GM10266 (cell line): ENCODE measurements around the gene NAV3.

Source experiments
- DNase-seq: peaks from one replicate; pipeline ENCODE4 v3.0.0; 2012; ENCODE audit errors: extremely low spot score
- TF ChIP-seq, protein P1 (sequence below): IDR thresholded peaks from 2 replicates; pipeline ENCODE4 v1.5.1; 2012; ENCODE audit warnings: mild to moderate bottlenecking, low read depth; ENCODE audit not compliant: control insufficient read depth, insufficient read depth; ENCODE audit errors: missing control alignments

Gene NAV3

DNA sequence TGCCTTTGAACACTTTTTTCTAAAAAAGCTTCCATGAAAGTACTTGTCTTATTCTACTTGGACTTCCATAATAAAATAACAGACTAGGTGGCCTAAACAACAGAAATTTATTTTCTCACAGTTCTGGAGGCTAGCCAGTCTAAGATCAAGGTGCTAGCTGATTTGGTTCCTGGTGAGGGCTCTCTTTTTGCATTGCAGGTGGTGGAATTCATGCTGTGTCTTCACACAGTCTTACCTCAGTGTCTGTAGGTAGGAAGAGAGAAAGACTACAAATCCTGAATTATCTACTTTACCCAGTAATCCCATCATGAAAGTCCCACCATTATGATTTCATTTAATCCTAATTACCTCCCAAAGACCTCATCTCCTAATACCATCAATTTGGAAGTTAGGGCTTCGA lies 356.0 kb downstream of the NAV3 start:
- DNase-seq, result no peak
- TF ChIP-seq, protein P1, sequence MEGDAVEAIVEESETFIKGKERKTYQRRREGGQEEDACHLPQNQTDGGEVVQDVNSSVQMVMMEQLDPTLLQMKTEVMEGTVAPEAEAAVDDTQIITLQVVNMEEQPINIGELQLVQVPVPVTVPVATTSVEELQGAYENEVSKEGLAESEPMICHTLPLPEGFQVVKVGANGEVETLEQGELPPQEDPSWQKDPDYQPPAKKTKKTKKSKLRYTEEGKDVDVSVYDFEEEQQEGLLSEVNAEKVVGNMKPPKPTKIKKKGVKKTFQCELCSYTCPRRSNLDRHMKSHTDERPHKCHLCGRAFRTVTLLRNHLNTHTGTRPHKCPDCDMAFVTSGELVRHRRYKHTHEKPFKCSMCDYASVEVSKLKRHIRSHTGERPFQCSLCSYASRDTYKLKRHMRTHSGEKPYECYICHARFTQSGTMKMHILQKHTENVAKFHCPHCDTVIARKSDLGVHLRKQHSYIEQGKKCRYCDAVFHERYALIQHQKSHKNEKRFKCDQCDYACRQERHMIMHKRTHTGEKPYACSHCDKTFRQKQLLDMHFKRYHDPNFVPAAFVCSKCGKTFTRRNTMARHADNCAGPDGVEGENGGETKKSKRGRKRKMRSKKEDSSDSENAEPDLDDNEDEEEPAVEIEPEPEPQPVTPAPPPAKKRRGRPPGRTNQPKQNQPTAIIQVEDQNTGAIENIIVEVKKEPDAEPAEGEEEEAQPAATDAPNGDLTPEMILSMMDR, result no peak

DNA sequence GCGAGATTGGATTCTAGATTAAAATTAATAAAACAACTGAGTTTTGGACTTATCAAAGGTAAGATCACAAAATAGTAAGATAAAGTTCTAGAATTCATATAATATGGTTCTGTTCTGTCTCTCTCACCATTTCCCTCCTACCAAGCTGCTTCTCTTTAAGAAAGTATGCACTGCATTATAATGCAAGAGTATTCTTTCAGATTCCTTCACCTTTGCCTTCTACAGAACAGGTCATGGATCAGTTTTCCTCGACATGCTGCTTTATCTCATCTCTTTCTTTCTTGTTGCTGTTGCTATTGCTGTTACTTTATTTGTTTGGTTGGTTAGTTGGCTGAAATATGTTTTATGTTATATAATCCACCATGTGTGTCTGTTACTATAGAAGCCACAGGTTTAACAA lies 357.0 kb downstream of the NAV3 start:
- DNase-seq, result no peak
- TF ChIP-seq, protein P1, result no peak

DNA sequence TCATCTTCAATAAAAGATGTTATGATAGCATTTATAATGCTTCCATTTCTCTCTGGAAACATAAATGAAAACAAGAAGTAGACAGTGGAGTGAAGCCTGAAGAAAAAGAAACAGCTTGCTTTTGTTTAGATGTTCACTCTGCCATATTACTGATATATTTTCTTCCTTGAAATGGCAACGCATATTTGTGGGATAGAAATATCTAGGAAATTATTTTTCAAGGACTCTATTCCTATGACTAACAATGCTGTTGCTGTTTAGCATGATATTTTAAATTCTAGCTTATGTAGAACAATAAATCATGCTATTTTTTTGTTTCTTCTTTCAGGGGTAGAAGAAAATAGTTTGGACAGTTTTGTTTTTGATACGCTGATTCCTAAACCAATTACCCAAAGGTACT lies 359.0 kb downstream of the NAV3 start:
- TF ChIP-seq, protein P1, result no peak
- no peak for DNase-seq

DNA sequence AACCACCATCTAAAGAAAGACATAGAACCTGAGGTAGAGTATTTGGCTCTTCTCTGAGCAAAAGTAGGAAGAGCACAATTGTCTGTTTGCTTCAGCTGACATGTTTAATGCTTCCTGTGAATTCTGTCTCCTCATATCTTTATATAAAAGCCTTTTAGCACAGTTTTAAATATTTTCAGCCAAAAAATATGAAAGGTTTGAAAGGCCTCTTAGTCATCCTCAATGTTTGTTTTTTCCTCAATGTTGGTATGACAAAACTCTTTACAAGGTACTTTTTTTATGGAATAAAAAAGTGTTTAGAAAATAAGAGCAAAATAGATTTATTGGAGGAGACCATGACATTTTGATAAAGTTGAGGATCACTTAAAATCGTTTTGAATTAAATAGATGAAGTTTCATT lies 360.9 kb downstream of the NAV3 start:
- DNase-seq, result no peak
- TF ChIP-seq, protein P1, result no peak

DNA sequence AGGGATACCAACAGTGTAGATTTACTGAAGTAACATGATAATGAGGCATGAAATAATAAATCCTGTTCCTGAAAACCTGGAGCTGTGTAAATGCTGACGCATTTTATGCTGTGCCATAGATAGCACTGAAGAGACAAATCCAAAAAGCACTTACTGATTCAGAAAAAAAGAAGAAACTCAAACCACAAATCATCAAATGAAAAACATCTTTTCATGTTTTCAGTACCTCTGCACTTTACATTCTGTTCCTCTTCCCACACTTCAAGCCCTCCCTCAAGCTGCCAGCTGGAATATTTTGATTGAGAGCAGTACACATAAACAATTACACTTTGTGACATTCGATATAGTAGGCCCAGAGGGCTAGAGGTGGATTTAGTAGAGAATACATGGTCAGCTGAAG lies 362.3 kb downstream of the NAV3 start:
- TF ChIP-seq, protein P1, result no peak
- no peak for DNase-seq

DNA sequence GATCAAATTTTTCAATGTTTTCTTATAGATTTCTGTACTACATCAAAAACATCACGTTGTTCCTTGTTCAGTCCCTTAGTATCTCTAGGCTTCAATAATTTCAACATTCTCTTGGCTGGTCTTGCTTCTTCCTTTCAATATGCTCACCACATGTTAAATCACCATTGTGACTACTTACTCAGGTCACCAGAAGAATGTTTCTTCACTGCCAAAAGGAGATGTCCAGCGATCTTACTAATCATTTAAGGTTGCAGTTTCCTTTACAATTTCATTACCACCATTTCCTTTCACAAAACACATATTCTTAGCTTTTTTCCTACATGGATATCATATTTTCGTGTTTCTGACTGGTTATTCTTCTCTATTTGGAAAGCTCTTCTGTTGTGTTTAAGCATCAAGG lies 363.8 kb downstream of the NAV3 start:
- TF ChIP-seq, protein P1, result no peak
- DNase-seq, result no peak

DNA sequence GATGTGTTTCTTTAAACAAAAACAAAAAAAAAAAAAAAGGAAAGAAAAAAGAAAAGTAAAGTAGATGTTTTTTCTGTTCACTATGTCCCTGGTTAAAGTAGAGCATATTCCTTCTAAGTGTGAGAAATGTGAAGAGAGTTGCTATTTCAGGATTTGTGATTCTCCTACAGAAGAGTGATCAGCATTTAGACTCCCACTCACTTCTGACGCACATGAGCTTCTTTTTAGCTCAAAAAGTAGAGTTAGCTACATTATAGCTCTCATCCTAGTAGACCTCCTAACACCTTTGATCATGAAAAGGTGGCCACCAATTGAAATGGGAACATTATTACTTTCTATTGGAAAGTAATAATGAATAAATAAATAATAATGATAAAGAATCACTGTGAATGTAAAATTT lies 368.2 kb downstream of the NAV3 start:
- no peak for DNase-seq
- TF ChIP-seq, protein P1, result no peak
